Measurements from ENCODE around the gene NMNAT3.

Gene NMNAT3

DNA sequence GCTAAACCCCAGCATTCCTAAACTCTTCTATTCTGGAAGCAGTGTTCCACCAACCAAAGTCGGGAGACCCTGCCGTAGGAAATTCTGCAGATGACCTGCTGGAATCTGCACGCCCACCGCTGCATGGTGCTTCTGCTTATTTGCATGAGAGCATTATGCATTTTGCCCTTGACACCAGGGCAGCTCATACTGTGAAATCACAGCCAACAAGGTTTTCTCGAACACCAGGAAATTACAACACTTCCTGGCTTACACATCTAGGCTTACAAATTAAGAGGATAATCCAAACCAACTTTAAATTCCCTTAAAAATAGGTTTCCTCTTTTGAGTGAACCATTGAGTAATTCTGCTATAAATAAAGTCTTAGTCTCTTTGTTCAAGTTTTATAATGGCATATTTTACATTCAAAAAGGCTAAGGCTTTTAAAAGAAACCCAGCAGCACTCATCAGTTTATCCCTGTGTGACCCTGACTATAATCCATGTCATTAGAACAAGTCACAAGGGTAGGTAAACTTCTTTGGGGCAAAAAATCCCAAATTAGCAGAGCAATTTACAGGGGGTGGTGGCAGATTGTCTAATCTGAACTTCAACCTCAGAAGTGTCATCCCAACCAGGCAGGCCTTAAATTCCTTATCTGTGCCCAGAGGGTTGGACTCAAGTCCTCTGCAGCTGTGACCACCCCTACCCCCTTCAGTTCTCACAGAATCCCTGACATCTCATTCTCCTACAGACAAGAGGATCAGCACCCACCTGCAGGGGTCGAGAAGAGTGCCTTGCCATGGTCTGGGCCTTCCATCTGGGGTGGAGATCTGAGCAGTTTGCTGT, 104.7 kb downstream of the NMNAT3 start:
- Histone ChIP-seq H3K4me1 (ENCODE audit: control extremely low read depth in 1 of 4, control insufficient read depth in 4 of 4, insufficient read depth in 4 of 4, low read length in 3 of 4) (peaks cover 0 to 9% (median 1%) of the 10 kb centered on the region in 4 experiments), H3K4me3 (ENCODE audit: control insufficient read depth in 1 of 7, extremely low read depth in 1 of 7, insufficient read depth in 4 of 7, low read depth in 2 of 7, low read length in 6 of 7) (no peak overlapping the region), H3K27ac (ENCODE audit: insufficient read depth in 1 of 2, low read depth in 1 of 2, low read length in 2 of 2, poor library complexity in 1 of 2, severe bottlenecking in 2 of 2) (no peak overlapping the region), H3K9me3 (ENCODE audit: control extremely low read depth in 1 of 5, control insufficient read depth in 4 of 5, insufficient read depth in 2 of 5, low read depth in 1 of 5, low read length in 4 of 5) (peaks cover 0 to 5% (median 0%) of the 10 kb centered on the region in 5 experiments), H3K36me3 (ENCODE audit: control insufficient read depth in 4 of 4, insufficient read depth in 4 of 4, low read length in 3 of 4) (peaks cover 2 to 13% (median 6%) of the 10 kb centered on the region in 4 experiments), H3K27me3 (replicated peaks in 2 of 5; ENCODE audit: control insufficient read depth in 4 of 5, insufficient read depth in 5 of 5, low read length in 4 of 5) (no peaks in the 10 kb centered on the region)
- ChIA-PET POLR2A (no interaction called here), CTCF (interaction anchor here (0.9 kb wide), 1 partner anchor 15 kb away, joined by 3 read pairs; no protein-coding TSS in a partner anchor)
- WGBS (ENCODE audit: insufficient coverage) = 96% methylated on average over 4 of the region's 6 CpGs
- DNase-seq = peak in 2 of 3 donors; percentile 21 to 28

DNA sequence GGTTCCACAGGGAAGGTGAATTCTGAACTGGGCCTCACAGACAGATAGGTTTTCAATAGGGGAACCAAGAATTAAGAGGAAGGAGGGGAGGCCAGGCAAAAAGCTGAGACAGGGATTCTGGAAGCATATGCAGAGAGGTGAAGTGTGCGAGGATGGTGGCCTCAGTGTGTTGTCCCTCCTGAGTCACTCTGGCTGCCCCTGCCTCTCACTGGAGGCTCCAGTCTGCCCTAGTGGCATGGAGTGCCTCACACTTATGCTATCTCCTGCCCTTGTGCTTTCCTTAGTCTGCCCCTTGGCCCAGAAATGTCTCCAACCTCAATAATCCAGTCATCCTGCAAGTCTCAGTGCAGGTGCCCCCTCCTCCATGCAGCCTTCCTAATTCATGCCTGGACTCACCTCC, 106.1 kb downstream of the NMNAT3 start:
- H3K36me3 ChIP-seq (ENCODE audit: control insufficient read depth in 4 of 4, insufficient read depth in 4 of 4, low read length in 3 of 4) = peaks cover 2 to 13% (median 5%) of the 10 kb centered on the region in 4 experiments
- ChIA-PET CTCF (no interaction called here), POLR2A (no interaction called here)
- no peak overlapping the region for H3K4me3 ChIP-seq (ENCODE audit: control insufficient read depth in 1 of 7, extremely low read depth in 1 of 7, insufficient read depth in 4 of 7, low read depth in 2 of 7, low read length in 6 of 7)
- H3K9me3 ChIP-seq (ENCODE audit: control extremely low read depth in 1 of 5, control insufficient read depth in 4 of 5, insufficient read depth in 2 of 5, low read depth in 1 of 5, low read length in 4 of 5) = peaks cover 0 to 5% (median 0%) of the 10 kb centered on the region in 5 experiments
- H3K27ac ChIP-seq (ENCODE audit: insufficient read depth in 1 of 2, low read depth in 1 of 2, low read length in 2 of 2, poor library complexity in 1 of 2, severe bottlenecking in 2 of 2) = no peak overlapping the region
- DNase-seq = no peak
- WGBS (ENCODE audit: insufficient coverage) = 100% methylated on average over 1 of the region's 1 CpG
- H3K27me3 ChIP-seq (replicated peaks in 2 of 5; ENCODE audit: control insufficient read depth in 4 of 5, insufficient read depth in 5 of 5, low read length in 4 of 5) = no peaks in the 10 kb centered on the region
- H3K4me1 ChIP-seq (ENCODE audit: control extremely low read depth in 1 of 4, control insufficient read depth in 4 of 4, insufficient read depth in 4 of 4, low read length in 3 of 4) = peaks cover 0 to 9% (median 1%) of the 10 kb centered on the region in 4 experiments

DNA sequence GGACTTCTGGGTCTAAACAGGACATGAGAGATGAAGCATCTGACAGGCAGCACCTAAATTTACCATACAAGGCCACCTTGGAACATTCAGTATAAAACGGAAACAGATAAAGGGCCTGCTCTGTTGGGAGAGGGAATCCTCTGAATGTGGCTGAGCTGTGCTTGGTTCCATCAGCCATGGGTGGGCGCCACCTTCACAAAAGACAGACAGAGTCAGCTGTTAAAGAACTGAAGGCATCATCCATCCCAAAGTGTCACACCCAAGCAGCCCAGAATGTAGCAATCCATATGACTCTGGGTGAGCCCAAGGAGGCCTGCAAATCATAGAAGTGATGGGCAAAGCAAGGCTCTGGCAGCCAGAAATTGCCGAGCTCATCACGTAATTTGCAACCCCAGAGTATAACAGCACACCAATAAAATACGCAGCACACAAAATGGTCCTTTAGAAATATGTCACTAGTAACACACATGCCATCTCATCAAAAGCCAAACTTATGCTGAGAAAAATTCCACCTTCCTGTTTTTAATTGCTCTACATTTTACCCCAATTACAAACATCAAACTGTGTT, 113.4 kb downstream of the NMNAT3 start:
- H3K4me1 ChIP-seq (ENCODE audit: control extremely low read depth in 1 of 4, control insufficient read depth in 4 of 4, insufficient read depth in 4 of 4, low read length in 3 of 4) = no peaks in the 10 kb centered on the region
- WGBS (ENCODE audit: insufficient coverage) = 100% methylated on average over 3 of the region's 5 CpGs
- H3K36me3 ChIP-seq (ENCODE audit: control insufficient read depth in 4 of 4, insufficient read depth in 4 of 4, low read length in 3 of 4) = peaks cover 0 to 3% (median 0%) of the 10 kb centered on the region in 4 experiments
- DNase-seq = no peak
- H3K27ac ChIP-seq (ENCODE audit: insufficient read depth in 1 of 2, low read depth in 1 of 2, low read length in 2 of 2, poor library complexity in 1 of 2, severe bottlenecking in 2 of 2) = no peak overlapping the region
- ChIA-PET POLR2A (no interaction called here), CTCF (interaction anchor here (0.9 to 1.1 kb wide), 3 partner anchors 11 to 139 kb away, joined by 3 to 4 read pairs (median 3); no protein-coding TSS in a partner anchor)
- no peaks in the 10 kb centered on the region for H3K9me3 ChIP-seq (ENCODE audit: control extremely low read depth in 1 of 5, control insufficient read depth in 4 of 5, insufficient read depth in 2 of 5, low read depth in 1 of 5, low read length in 4 of 5)
- no peak overlapping the region for H3K4me3 ChIP-seq (ENCODE audit: control insufficient read depth in 1 of 7, extremely low read depth in 1 of 7, insufficient read depth in 4 of 7, low read depth in 2 of 7, low read length in 6 of 7)
- H3K27me3 ChIP-seq (replicated peaks in 2 of 5; ENCODE audit: control insufficient read depth in 4 of 5, insufficient read depth in 5 of 5, low read length in 4 of 5) = no peaks in the 10 kb centered on the region

DNA sequence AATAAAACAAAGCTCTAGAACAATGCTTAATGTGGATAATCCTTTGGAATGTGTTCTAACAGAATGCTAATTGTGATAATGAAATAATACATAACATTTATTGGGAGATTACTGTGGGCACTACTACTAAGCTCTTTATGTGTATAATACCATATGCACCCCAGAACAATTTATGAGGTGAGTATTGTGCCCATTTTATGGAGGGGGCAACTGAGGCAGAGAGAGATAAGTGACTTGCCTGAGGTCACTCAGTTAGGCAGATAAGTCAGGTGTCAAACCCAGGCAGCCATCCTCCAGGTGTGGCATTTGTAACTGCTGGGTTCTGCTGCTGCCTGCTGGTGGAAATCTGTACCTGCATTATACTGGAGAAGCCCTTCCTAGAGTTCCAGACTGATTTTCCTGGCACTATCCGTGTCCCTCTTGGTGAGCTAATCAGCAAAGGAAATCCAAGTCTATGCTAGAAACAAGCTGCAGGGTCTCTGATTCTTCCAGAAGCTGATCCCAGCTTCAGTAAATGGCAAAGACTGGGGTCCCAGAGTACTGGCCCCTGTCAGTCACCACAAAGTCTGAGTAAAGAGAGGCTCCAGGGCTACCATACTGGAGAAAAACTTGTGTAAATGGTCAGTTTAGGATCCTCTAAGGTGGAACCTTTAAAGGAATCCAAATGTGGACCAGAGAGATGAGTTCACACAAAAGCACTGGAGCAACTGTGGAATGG, 115.7 kb downstream of the NMNAT3 start:
- ChIA-PET CTCF (interaction anchor here (1.3 to 1.9 kb wide), 2 partner anchors 135 to 137 kb away, joined by 4 to 9 read pairs; no protein-coding TSS in a partner anchor), POLR2A (no interaction called here)
- no peak overlapping the region for H3K4me3 ChIP-seq (ENCODE audit: control insufficient read depth in 1 of 7, extremely low read depth in 1 of 7, insufficient read depth in 4 of 7, low read depth in 2 of 7, low read length in 6 of 7)
- DNase-seq = peak in 1 of 3 donors; percentile 29
- 92% methylated on average over 1 of the region's 1 CpG for whole genome bisulfite sequencing (ENCODE audit: insufficient coverage)
- no peaks in the 10 kb centered on the region for H3K9me3 ChIP-seq (ENCODE audit: control extremely low read depth in 1 of 5, control insufficient read depth in 4 of 5, insufficient read depth in 2 of 5, low read depth in 1 of 5, low read length in 4 of 5)
- no peaks in the 10 kb centered on the region for H3K4me1 ChIP-seq (ENCODE audit: control extremely low read depth in 1 of 4, control insufficient read depth in 4 of 4, insufficient read depth in 4 of 4, low read length in 3 of 4)
- H3K27ac ChIP-seq (ENCODE audit: insufficient read depth in 1 of 2, low read depth in 1 of 2, low read length in 2 of 2, poor library complexity in 1 of 2, severe bottlenecking in 2 of 2) = no peak overlapping the region
- H3K27me3 ChIP-seq (replicated peaks in 2 of 5; ENCODE audit: control insufficient read depth in 4 of 5, insufficient read depth in 5 of 5, low read length in 4 of 5) = no peaks in the 10 kb centered on the region
- peaks cover 0 to 7% (median 1%) of the 10 kb centered on the region in 4 experiments for H3K36me3 ChIP-seq (ENCODE audit: control insufficient read depth in 4 of 4, insufficient read depth in 4 of 4, low read length in 3 of 4)

DNA sequence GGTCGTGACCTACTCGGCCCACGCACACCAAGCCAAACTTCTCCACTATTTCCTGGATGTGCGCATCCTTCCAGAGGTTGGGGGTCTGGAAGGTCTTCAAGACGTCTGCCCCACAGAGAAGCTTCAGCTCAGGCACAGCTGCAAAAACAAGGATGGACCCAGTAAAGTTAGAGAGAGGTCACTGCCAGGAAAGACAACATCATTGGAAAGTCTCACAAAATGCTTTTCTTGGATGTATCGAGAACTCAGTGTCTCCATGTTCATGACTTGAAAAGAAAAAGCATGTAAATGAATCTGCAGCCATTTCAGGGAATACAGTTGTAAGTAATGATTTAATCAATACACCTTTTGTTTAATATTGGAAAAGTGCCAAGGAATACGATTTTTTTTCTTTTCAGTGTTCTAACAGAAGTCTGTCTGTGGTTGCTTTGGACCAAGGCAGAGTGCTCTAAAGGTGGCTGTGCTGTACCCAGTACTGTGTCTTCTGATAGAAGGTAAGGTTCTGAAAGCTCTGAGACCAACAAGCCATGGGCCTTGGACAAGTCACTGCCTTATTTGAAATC, 116.4 kb downstream of the NMNAT3 start:
- H3K4me1 ChIP-seq (ENCODE audit: control extremely low read depth in 1 of 4, control insufficient read depth in 4 of 4, insufficient read depth in 4 of 4, low read length in 3 of 4) = no peaks in the 10 kb centered on the region
- CTCF ChIA-PET = interaction anchor here (1.3 to 1.9 kb wide), 2 partner anchors 134 to 136 kb away, joined by 4 to 9 read pairs; no protein-coding TSS in a partner anchor
- DNase-seq = no peak
- no peaks in the 10 kb centered on the region for H3K9me3 ChIP-seq (ENCODE audit: control extremely low read depth in 1 of 5, control insufficient read depth in 4 of 5, insufficient read depth in 2 of 5, low read depth in 1 of 5, low read length in 4 of 5)
- no peak overlapping the region for H3K4me3 ChIP-seq (ENCODE audit: control insufficient read depth in 1 of 7, extremely low read depth in 1 of 7, insufficient read depth in 4 of 7, low read depth in 2 of 7, low read length in 6 of 7)
- H3K27ac ChIP-seq (ENCODE audit: insufficient read depth in 1 of 2, low read depth in 1 of 2, low read length in 2 of 2, poor library complexity in 1 of 2, severe bottlenecking in 2 of 2) = no peak overlapping the region
- peaks cover 0 to 7% (median 1%) of the 10 kb centered on the region in 4 experiments for H3K36me3 ChIP-seq (ENCODE audit: control insufficient read depth in 4 of 4, insufficient read depth in 4 of 4, low read length in 3 of 4)
- POLR2A ChIA-PET = no interaction called here
- 96% methylated on average over 3 of the region's 7 CpGs for WGBS (ENCODE audit: insufficient coverage)
- H3K27me3 ChIP-seq (replicated peaks in 2 of 5; ENCODE audit: control insufficient read depth in 4 of 5, insufficient read depth in 5 of 5, low read length in 4 of 5) = no peaks in the 10 kb centered on the region

DNA sequence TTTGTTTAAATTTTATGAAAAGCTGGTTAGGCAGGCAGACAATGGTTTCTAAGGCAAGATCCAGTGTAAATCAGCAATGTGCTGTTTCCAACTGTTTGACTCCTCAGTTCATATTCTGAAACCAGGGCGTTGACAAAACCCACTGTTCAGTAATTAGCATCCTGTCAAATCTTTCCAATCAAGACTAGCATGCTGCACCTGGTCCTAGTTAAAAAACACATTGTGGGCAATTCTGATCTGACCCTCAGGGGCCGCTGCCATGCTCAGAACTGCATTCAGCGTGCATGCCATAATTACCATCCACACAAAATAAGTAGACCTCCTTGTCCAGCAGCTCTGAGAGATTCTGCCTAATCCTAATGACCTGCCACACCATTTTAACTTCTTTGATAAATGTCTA, 117.4 kb downstream of the NMNAT3 start:
- CTCF ChIA-PET = interaction anchor here (1.3 kb wide), 1 partner anchor 135 kb away, joined by 4 read pairs; no protein-coding TSS in a partner anchor
- H3K27ac ChIP-seq (ENCODE audit: insufficient read depth in 1 of 2, low read depth in 1 of 2, low read length in 2 of 2, poor library complexity in 1 of 2, severe bottlenecking in 2 of 2) = no peak overlapping the region
- WGBS (ENCODE audit: insufficient coverage) = 96% methylated on average over 3 of the region's 3 CpGs

More for the DNA sequence above, 117.4 kb downstream of the NMNAT3 start:
- Histone ChIP-seq H3K36me3 (ENCODE audit: control insufficient read depth in 4 of 4, insufficient read depth in 4 of 4, low read length in 3 of 4) (peaks cover 0 to 7% (median 1%) of the 10 kb centered on the region in 4 experiments), H3K4me1 (ENCODE audit: control extremely low read depth in 1 of 4, control insufficient read depth in 4 of 4, insufficient read depth in 4 of 4, low read length in 3 of 4) (no peaks in the 10 kb centered on the region), H3K27me3 (replicated peaks in 2 of 5; ENCODE audit: control insufficient read depth in 4 of 5, insufficient read depth in 5 of 5, low read length in 4 of 5) (no peaks in the 10 kb centered on the region), H3K9me3 (ENCODE audit: control extremely low read depth in 1 of 5, control insufficient read depth in 4 of 5, insufficient read depth in 2 of 5, low read depth in 1 of 5, low read length in 4 of 5) (no peaks in the 10 kb centered on the region), H3K4me3 (ENCODE audit: control insufficient read depth in 1 of 7, extremely low read depth in 1 of 7, insufficient read depth in 4 of 7, low read depth in 2 of 7, low read length in 6 of 7) (no peak overlapping the region)
- DNase-seq = no peak
- POLR2A ChIA-PET = no interaction called here

Data from common myeloid progenitor, CD34-positive (primary cell).